ENCODE results near the gene KANK4.

KANK4 gene

DNA sequence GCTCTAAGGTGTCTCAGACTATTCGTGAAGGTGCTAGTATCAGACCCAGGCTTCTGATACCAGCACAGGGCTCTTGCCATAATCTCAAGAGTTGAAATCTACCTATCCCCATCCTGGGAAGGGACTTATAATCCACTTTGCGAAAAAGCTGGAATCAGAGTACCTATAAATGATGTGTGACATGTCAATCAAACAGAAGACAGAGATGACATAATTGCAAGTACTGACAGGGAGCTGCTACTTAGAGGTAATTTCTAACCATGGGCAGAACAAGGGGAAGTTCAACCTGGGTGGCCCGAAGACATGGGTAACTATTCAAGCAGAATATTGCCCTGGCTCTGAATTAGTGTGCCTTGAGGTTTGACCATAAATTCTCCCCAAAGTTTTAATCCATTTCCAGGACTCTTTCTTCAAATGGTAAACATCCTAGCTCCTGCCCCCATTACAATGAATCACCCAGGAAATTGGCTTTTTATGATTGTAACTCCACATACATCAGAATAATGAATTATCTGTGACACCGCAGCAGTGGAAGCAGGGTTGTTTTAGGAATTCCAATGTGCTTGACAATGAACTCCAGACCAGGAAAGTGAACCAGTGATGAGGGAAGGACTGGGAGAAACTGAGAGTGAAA is 37.2 kb downstream of the KANK4 start:
- H3K27ac Mint-ChIP-seq: no peak overlapping the region
- peaks cover 30% of the 10 kb centered on the region for H3K27me3 Mint-ChIP-seq
- CTCF ChIA-PET: no interaction called here
- H3K4me1 Mint-ChIP-seq: no peaks in the 10 kb centered on the region
- no peak overlapping the region for H3K4me3 Mint-ChIP-seq
- H3K9me3 Mint-ChIP-seq: no peaks in the 10 kb centered on the region
- no peaks in the 10 kb centered on the region for H3K36me3 Mint-ChIP-seq
- DNase-seq: no peak

- Mint-ChIP-seq H3K36me3 (no peaks in the 10 kb centered on the region), H3K9me3 (no peaks in the 10 kb centered on the region), H3K27ac (no peak overlapping the region), H3K27me3 (peaks cover 20% of the 10 kb centered on the region), H3K4me3 (no peak overlapping the region), H3K4me1 (no peaks in the 10 kb centered on the region)
- CTCF ChIA-PET: no interaction called here
- DNase-seq: no peak
Observed at GRCh38 chr1:62280960-62281465, 38.2 kb downstream of the KANK4 start.

DNA sequence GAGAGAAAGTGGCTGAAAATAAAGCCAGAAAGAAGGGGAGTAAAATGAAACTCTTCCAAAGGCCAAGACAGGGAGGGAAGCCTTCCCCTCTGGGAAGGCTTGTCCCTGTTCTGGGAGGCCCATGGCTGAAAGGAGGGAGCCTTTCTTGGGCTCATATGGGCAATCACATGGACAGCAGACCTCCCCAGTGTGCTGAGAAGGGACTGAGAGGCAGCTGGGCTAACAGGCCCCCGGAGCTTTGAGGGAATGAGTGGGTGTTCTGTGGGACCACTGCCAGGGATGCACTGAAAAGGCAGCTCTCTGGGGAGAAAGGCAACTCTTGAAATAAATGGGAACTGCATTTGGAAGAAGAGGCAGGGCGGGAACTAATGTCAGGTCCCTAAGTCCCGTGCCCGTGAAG is 39.1 kb downstream of the KANK4 start:
- H3K4me1 Mint-ChIP-seq: no peaks in the 10 kb centered on the region
- peaks cover 14% of the 10 kb centered on the region for H3K27me3 Mint-ChIP-seq
- H3K36me3 Mint-ChIP-seq: no peaks in the 10 kb centered on the region
- no peak overlapping the region for H3K4me3 Mint-ChIP-seq
- H3K9me3 Mint-ChIP-seq: no peaks in the 10 kb centered on the region
- no peak overlapping the region for H3K27ac Mint-ChIP-seq
- CTCF ChIA-PET: no interaction called here
- no peak for DNase-seq

- Mint-ChIP-seq H3K4me1 (peaks cover 17% of the 10 kb centered on the region), H3K9me3 (peaks cover 2% of the 10 kb centered on the region), H3K27ac (no peak overlapping the region), H3K27me3 (peaks cover 4% of the 10 kb centered on the region), H3K36me3 (peaks cover 4% of the 10 kb centered on the region), H3K4me3 (no peak overlapping the region)
- CTCF ChIA-PET: no interaction called here
- no peak for DNase-seq
Observed at GRCh38 chr1:62276791-62277190, 42.4 kb downstream of the KANK4 start.

DNA sequence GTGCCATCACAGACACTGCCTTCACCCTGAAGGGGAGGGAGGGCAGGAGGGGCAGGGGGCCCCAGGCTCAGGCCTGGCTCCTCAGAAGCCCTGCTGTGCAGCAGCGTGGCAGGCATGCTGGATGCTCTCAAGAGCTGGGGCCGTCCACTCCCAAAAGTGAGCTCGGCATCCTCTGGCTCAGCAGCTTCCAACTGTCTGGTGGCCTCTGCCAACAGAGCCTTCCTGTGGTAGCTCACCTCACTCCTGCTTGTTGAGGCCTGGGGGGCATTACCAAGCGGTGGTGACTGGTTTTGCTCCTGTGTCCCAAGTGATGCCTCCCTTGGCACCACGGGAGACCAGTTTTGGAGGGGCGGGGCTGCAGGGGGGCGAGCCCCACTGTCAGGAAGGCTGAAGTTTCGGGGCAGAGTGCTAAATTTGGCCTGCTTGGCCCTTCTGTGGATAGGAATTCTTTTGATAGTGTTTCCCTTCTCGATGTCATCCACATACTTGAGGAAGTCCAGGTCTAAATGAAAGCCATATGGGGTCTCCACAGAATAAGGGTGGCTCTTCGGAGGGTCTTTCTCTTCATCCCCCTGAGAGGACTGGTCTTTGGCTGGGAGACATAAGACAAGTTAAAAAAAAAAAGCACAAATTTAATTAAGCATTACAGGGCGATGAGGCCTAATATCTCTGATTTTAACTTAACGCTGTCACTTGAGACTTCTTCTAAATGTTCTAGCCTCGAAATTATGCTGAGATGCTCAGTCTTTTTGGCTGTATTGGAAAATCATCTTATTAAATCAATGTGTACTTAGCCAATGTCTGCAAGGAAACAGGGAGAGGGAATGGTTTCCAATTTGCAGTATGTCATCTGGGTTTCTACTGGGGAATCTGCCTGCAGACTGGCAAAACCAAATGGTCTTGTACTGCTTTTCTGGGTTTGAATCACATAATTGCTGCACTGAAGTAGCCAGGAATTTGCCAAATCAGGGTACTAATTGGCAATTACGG is 44.4 kb downstream of the KANK4 start:
- Mint-ChIP-seq H3K36me3 (peaks cover 6% of the 10 kb centered on the region), H3K4me1 (peaks cover 29% of the 10 kb centered on the region), H3K27me3 (no peaks in the 10 kb centered on the region), H3K4me3 (no peak overlapping the region), H3K27ac (no peak overlapping the region), H3K9me3 (peaks cover 3% of the 10 kb centered on the region)
- no peak for DNase-seq
- CTCF ChIA-PET: no interaction called here

DNA sequence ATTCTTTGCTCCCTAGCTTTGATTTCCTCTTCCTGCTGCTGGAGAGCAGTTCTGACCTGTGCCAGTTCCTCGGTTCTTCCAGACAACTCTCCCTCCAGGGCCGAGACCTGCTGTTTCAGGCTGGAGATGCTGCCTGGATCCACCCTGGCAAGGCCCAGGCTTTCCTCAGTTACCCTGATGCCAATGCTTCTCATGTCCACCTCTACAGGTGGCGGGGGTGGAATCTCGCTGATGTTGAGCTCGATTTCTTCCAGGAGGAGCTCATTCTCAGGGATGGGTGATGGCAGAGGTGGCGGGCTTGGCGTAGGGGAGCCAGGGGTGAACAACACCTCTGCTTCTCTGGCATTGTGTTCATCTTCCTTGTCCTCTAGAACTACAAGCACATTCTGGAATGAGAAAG is 45.3 kb downstream of the KANK4 start:
- Mint-ChIP-seq H3K9me3 (peaks cover 3% of the 10 kb centered on the region), H3K27me3 (no peaks in the 10 kb centered on the region), H3K4me3 (no peak overlapping the region), H3K27ac (peak overlapping the region; percentile 74), H3K4me1 (peaks cover 29% of the 10 kb centered on the region), H3K36me3 (peaks cover 6% of the 10 kb centered on the region)
- DNase-seq: no peak
- CTCF ChIA-PET: interaction anchor here (0.9 kb wide), 1 partner anchor 10 kb away, joined by 3 read pairs; no protein-coding TSS in a partner anchor

DNA sequence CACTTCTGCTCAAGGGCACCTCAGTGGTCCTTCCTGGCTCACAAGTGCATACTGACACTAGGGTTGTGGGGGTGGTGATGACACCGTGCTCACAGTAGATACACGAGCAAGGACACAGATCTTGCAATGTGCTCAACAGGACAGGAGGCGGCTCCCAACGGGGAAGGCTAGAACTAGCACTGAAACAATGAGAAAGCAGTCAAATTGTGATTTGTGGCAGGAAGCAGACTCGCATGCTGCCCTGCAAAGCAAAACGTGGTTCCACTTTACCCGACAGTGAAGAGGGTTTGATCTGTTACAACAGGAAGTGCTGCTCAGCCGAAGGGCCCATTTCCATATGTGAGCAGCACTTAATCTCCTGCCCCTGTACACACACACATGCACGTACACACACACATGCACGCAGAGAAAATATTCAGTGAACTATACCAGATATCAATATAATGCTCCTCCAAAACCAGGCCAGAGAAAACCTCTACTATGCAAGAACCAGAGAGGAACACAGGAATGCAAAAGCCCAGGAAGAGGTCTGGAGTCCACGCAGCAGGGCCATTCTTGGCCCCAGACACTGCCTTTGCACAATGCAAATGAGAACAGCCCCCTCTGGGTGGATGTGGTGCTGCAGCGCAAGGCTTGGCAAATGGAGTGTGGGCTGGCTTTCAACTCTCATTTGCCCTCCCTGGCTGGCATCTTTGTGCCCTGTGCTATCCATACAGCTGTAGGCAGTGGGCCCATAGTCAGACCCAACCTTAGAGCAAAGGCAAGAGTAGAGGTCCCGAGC is 47.1 kb downstream of the KANK4 start:
- Mint-ChIP-seq H3K4me1 (peaks cover 29% of the 10 kb centered on the region), H3K36me3 (peaks cover 6% of the 10 kb centered on the region), H3K4me3 (no peak overlapping the region), H3K9me3 (peaks cover 3% of the 10 kb centered on the region), H3K27ac (peak overlapping the region; percentile 90), H3K27me3 (no peaks in the 10 kb centered on the region)
- CTCF ChIA-PET: no interaction called here
- DNase-seq: peak; percentile 79

DNA sequence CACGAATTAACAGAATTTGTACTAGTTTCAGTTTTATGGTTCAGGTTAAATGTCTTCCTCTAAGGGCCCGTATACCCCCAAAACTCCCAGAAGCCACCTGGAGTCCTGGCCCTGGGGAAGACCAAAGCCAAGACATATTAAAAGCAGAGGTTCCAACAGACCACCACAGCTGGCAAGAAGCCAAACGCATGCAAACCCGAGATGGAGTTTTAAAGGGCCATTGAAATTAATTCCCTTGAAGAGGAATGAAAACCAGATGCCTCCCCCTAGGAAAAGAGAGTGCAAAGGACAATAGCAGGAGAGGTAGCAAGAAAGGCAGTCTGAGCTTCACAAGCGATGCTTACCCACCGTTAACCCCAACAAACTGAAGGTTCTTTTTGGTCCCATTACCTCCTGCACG is 48.1 kb downstream of the KANK4 start:
- no peaks in the 10 kb centered on the region for H3K27me3 Mint-ChIP-seq
- H3K36me3 Mint-ChIP-seq: peaks cover 6% of the 10 kb centered on the region
- peaks cover 29% of the 10 kb centered on the region for H3K4me1 Mint-ChIP-seq
- H3K4me3 Mint-ChIP-seq: no peak overlapping the region
- no peak for DNase-seq
- peak overlapping the region; percentile 53 for H3K27ac Mint-ChIP-seq
- CTCF ChIA-PET: interaction anchor here (0.6 kb wide), 1 partner anchor 95 kb away, joined by 3 read pairs; no protein-coding TSS in a partner anchor
- peaks cover 3% of the 10 kb centered on the region for H3K9me3 Mint-ChIP-seq

DNA sequence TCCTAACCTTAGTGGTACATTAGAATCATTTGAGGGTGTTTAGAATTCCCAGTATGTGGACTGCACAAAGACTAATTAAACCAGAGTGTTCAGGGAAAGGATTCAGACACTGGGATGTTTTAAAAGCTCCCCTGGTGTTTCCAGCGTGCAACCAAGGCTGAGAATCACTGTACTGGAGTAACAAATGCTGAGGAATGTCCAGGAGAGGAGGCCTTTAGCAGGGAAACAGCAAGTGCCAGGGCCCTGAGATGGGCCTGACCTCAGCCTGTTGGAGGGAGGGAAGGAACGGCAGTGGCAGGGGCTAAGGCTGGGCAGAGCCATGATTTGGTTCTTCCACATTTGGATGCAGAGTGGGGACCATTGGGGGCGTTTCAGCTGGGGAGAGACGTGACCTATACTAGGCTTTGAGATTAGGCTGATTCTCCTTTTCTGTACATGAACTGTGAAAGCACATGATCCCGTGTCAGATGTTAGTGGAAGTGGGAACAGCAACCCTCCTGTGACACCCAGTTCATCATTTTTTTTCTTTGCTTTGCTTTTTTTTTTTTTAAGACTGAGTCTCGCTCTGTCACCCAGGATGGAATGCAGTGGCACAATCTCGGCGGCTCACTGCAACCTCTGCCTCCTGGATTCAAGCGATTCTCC is 49.3 kb downstream of the KANK4 start:
- Mint-ChIP-seq H3K9me3 (peaks cover 3% of the 10 kb centered on the region), H3K4me1 (peaks cover 29% of the 10 kb centered on the region), H3K27me3 (no peaks in the 10 kb centered on the region), H3K27ac (no peak overlapping the region), H3K36me3 (peaks cover 6% of the 10 kb centered on the region), H3K4me3 (no peak overlapping the region)
- CTCF ChIA-PET: no interaction called here
- no peak for DNase-seq

DNA sequence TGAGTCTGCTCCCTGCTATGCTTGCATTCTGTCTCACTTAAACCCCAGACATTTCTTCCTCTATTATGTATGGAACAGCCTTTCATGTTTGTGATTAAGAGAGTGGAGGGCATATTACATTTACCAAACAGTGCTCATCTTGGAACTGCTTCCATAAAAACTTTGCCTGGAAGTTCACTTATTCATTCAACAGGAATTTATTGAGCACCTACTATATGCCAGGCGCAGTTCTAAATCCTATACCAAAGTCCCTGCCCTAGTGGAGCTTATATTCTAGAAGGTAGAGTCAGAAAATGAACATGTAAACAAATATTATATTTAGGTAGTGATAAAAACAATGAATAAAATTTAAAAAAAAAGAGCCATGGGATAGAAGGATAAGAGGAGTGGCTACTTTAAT is 49.8 kb downstream of the KANK4 start:
- Mint-ChIP-seq H3K4me3 (no peak overlapping the region), H3K36me3 (peaks cover 6% of the 10 kb centered on the region), H3K27me3 (no peaks in the 10 kb centered on the region), H3K27ac (no peak overlapping the region), H3K9me3 (peaks cover 3% of the 10 kb centered on the region), H3K4me1 (peaks cover 29% of the 10 kb centered on the region)
- DNase-seq: no peak
- CTCF ChIA-PET: no interaction called here

- Mint-ChIP-seq H3K36me3 (peaks cover 6% of the 10 kb centered on the region), H3K27ac (no peak overlapping the region), H3K9me3 (peaks cover 3% of the 10 kb centered on the region), H3K4me1 (peaks cover 20% of the 10 kb centered on the region), H3K27me3 (no peaks in the 10 kb centered on the region), H3K4me3 (no peak overlapping the region)
- CTCF ChIA-PET: no interaction called here
- DNase-seq: no peak
Observed at GRCh38 chr1:62268315-62268714, 50.9 kb downstream of the KANK4 start.

GRCh38 chr1:62265956-62266935 is 53.0 kb downstream of the KANK4 start:
- no peak overlapping the region for H3K27ac Mint-ChIP-seq
- no peak for DNase-seq

GRCh38 chr1:62263814-62264353 is 55.4 kb downstream of the KANK4 start:
- CTCF ChIA-PET: interaction anchor here (1.1 kb wide), 1 partner anchor 10 kb away, joined by 3 read pairs; no protein-coding TSS in a partner anchor
- H3K27me3 Mint-ChIP-seq: peaks cover 17% of the 10 kb centered on the region
- H3K36me3 Mint-ChIP-seq: no peaks in the 10 kb centered on the region
- no peak for DNase-seq
- no peak overlapping the region for H3K27ac Mint-ChIP-seq
- H3K4me3 Mint-ChIP-seq: no peak overlapping the region
- H3K4me1 Mint-ChIP-seq: no peaks in the 10 kb centered on the region
- no peaks in the 10 kb centered on the region for H3K9me3 Mint-ChIP-seq

More at GRCh38 chr1:62265956-62266935, 53.0 kb downstream of the KANK4 start:
- CTCF ChIA-PET: no interaction called here
- Mint-ChIP-seq H3K4me3 (no peak overlapping the region), H3K27me3 (peaks cover 3% of the 10 kb centered on the region), H3K36me3 (no peaks in the 10 kb centered on the region), H3K9me3 (no peaks in the 10 kb centered on the region), H3K4me1 (peaks cover 7% of the 10 kb centered on the region)
